Skin epidermis (tissue), 12 donors: ENCODE results near the gene RAB8A.

Experiments used
- H3K27ac ChIP-seq, 21 experiments: fragments of 200-600 bp; sonication (generic) in 11 of 21; one replicate each; pipeline ENCODE4 v1.5.0; 2020; ENCODE audit warnings: mild to moderate bottlenecking in 3 of 21, inconsistent platforms in 2 of 21, moderate library complexity in 2 of 21
- H3K4me3 ChIP-seq, 7 experiments: fragments of 200-600 bp; sonication (generic) in 2 of 7; one replicate each; pipeline ENCODE4 v1.5.0; 2020; ENCODE audit warnings: inconsistent platforms in 2 of 7, mild to moderate bottlenecking in 2 of 7, moderate library complexity in 1 of 7

Gene RAB8A

GRCh38 chr19:16111160-16111908 lies at the start of gene RAB8A:
RAB8A (plus strand) TSS chr19:16111889; CDS start chr19:16111902, 13 bp downstream.
- peak within 1 kb of the TSS; percentile 82 to 98 (median 95) for H3K27ac ChIP-seq
- H3K4me3 ChIP-seq, result peak within 1 kb of the TSS; percentile 63 to 96 (median 76)

- Histone ChIP-seq H3K27ac (no peak overlapping the region), H3K4me3 (no peak overlapping the region)
Measured at GRCh38 chr19:16061943-16062342, 49.7 kb upstream of the RAB8A start.

GRCh38 chr19:16062789-16063188 lies 48.9 kb upstream of the RAB8A start:
- H3K27ac ChIP-seq, result peak overlapping the region in 6 of 21 experiments; percentile 19 to 71 (median 56)

GRCh38 chr19:16064209-16064889 lies 47.3 kb upstream of the RAB8A start:
- Histone ChIP-seq H3K27ac (peak overlapping the region in 14 of 21 experiments; percentile 3 to 85 (median 63)), H3K4me3 (no peak overlapping the region)

More at GRCh38 chr19:16062789-16063188, 48.9 kb upstream of the RAB8A start:
- no peak overlapping the region for H3K4me3 ChIP-seq

GRCh38 chr19:16066611-16067104 lies 45.0 kb upstream of the RAB8A start:
- H3K4me3 ChIP-seq, result peak overlapping the region in 5 of 7 experiments; percentile 36 to 58 (median 45)
- peak overlapping the region in 17 of 21 experiments; percentile 12 to 88 (median 75) for H3K27ac ChIP-seq

GRCh38 chr19:16067205-16067938 lies 44.3 kb upstream of the RAB8A start:
- H3K27ac ChIP-seq, result peak overlapping the region in 20 of 21 experiments; percentile 12 to 88 (median 74)
- H3K4me3 ChIP-seq, result peak overlapping the region; percentile 18 to 58 (median 45)

- H3K4me3 ChIP-seq, result peak overlapping the region in 6 of 7 experiments; percentile 18 to 58 (median 45)
- peak overlapping the region in 9 of 21 experiments; percentile 11 to 88 (median 83) for H3K27ac ChIP-seq
Measured at GRCh38 chr19:16068696-16069259, 42.9 kb upstream of the RAB8A start.

- Histone ChIP-seq H3K27ac (peak overlapping the region in 20 of 21 experiments; percentile 76 to 94 (median 84)), H3K4me3 (peak overlapping the region in 4 of 7 experiments; percentile 13 to 27 (median 15))
Measured at GRCh38 chr19:16069813-16070365, 41.8 kb upstream of the RAB8A start.

GRCh38 chr19:16070366-16070990 lies 41.2 kb upstream of the RAB8A start:
- peak overlapping the region in 4 of 7 experiments; percentile 13 to 27 (median 15) for H3K4me3 ChIP-seq

GRCh38 chr19:16071072-16071691 lies 40.5 kb upstream of the RAB8A start:
- H3K4me3 ChIP-seq, result no peak overlapping the region
- H3K27ac ChIP-seq, result peak overlapping the region in 20 of 21 experiments; percentile 35 to 94 (median 84)

More at GRCh38 chr19:16070366-16070990, 41.2 kb upstream of the RAB8A start:
- peak overlapping the region in 20 of 21 experiments; percentile 76 to 94 (median 84) for H3K27ac ChIP-seq

GRCh38 chr19:16073481-16073880 lies 38.2 kb upstream of the RAB8A start:
- Histone ChIP-seq H3K4me3 (no peak overlapping the region), H3K27ac (peak overlapping the region in 5 of 21 experiments; percentile 35 to 85 (median 50))

- peak overlapping the region in 10 of 21 experiments; percentile 26 to 99 (median 58) for H3K27ac ChIP-seq
- H3K4me3 ChIP-seq, result no peak overlapping the region
Measured at GRCh38 chr19:16073988-16074387, 37.7 kb upstream of the RAB8A start.

- peak overlapping the region in 14 of 21 experiments; percentile 31 to 100 (median 99) for H3K27ac ChIP-seq
- no peak overlapping the region for H3K4me3 ChIP-seq
Measured at GRCh38 chr19:16074488-16075365, 37.0 kb upstream of the RAB8A start.

GRCh38 chr19:16075430-16076153 lies 36.1 kb upstream of the RAB8A start:
- peak overlapping the region; percentile 93 to 100 (median 99) for H3K27ac ChIP-seq
- H3K4me3 ChIP-seq, result peak overlapping the region; percentile 83 to 98 (median 94)

GRCh38 chr19:16076154-16076957 lies 35.3 kb upstream of the RAB8A start, which contains the start of gene TPM4:
TPM4 (plus strand) TSS chr19:16076495; CDS start chr19:16076566, 71 bp downstream.
- H3K27ac ChIP-seq, result peak within 1 kb of the TSS; percentile 93 to 100 (median 99)
- peak within 1 kb of the TSS; percentile 83 to 98 (median 94) for H3K4me3 ChIP-seq
